GM12865 (cell line): ENCODE data around the gene MOV10L1.
"Not testable (repeated sequence)": the region's sequence is repeated elsewhere in the genome, so short reads cannot be mapped to it uniquely, and the experiment has no call there.

Experiments
- DNase-seq: peaks from one replicate; pipeline ENCODE4 v3.0.0; 2010; ENCODE audit warnings: low read depth
- H3K4me3 ChIP-seq: 2 replicates; pipeline ENCODE4 v1.5.1; 2011; ENCODE audit warnings: mild to moderate bottlenecking, low read depth, low read length, control low read depth
- TF ChIP-seq, protein P1 (sequence below): IDR thresholded peaks from 2 replicates; pipeline ENCODE4 v1.5.1; 2011; ENCODE audit warnings: low read length, control low read depth, low read depth, inconsistent platforms; ENCODE audit not compliant: insufficient read depth; ENCODE audit errors: missing control alignments

Gene MOV10L1

DNA sequence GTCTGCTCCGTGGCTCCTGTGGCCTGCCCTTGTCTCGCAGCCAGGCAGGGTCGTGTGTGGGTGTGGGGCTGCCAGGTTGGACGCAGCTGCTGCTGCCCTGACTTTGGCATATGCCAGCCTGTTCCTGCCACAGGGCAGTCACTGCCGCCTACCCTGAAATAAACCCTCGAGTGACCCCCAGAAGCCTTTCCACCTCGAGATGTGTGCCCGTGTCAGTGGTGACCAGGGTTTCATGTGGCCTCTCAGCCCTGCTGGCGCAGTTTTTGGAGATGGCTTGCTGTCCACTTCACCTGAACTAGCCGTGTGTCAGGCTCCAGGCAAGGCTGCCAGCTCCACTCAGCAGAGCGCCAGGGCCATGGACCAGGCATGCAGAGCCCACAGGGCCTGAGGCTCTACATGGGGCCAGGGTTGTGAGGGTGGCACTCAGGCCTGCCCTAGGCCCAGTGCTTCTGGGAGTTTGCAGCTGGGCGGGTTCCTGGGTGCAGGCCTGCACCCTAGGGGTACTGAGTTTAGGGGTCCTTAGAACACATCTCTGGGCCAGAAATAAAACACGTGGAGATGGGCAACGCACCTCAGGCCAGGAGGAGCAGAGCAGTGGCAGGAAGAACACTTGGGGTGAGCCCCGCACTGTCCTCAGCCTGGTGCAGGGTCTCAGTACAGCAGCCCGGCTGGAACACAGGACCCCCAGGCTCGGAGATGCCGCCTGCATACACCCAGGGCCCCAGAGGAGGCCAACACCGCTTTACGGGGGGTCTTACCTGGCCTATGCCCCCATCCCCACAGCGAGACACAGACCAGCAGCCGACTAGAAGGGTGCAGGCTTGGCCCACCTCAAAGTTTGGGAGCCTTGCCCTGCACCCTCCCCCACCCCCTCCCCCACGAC lies 71.9 kb downstream of the MOV10L1 start:
- TF ChIP-seq, protein P1, sequence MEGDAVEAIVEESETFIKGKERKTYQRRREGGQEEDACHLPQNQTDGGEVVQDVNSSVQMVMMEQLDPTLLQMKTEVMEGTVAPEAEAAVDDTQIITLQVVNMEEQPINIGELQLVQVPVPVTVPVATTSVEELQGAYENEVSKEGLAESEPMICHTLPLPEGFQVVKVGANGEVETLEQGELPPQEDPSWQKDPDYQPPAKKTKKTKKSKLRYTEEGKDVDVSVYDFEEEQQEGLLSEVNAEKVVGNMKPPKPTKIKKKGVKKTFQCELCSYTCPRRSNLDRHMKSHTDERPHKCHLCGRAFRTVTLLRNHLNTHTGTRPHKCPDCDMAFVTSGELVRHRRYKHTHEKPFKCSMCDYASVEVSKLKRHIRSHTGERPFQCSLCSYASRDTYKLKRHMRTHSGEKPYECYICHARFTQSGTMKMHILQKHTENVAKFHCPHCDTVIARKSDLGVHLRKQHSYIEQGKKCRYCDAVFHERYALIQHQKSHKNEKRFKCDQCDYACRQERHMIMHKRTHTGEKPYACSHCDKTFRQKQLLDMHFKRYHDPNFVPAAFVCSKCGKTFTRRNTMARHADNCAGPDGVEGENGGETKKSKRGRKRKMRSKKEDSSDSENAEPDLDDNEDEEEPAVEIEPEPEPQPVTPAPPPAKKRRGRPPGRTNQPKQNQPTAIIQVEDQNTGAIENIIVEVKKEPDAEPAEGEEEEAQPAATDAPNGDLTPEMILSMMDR = no peak
- no peak for DNase-seq
- H3K4me3 ChIP-seq = no peak overlapping the region

DNA sequence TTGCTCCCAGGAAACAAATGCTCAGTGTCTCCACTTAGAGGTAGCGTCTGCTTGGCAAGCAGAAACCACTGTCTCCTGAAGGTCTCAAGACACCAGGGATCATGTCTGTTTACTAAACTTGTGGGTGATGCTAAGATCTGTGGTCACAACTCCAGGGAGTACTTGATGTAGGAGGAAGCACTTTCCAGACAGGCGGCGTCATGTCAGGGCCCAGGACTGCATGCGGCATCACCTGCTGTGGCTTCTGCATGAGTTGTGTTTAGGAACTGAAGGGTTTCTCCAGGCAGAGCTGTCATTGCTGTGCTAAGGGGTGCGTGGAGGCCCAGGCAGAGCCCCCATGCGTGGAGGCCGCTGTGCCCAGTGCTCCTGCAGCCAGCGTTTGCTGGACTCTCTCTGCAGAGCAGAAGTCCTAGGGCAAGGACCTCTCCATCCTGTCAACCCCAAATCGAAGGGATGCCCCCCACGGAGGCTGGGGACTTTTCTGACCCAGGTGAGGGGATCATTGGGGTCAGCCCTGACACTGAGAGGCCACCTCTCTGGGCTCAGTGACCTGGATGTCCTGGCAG lies 72.7 kb downstream of the MOV10L1 start:
- DNase-seq = no peak
- TF ChIP-seq, protein P1 = no peak
- no peak overlapping the region for H3K4me3 ChIP-seq

DNA sequence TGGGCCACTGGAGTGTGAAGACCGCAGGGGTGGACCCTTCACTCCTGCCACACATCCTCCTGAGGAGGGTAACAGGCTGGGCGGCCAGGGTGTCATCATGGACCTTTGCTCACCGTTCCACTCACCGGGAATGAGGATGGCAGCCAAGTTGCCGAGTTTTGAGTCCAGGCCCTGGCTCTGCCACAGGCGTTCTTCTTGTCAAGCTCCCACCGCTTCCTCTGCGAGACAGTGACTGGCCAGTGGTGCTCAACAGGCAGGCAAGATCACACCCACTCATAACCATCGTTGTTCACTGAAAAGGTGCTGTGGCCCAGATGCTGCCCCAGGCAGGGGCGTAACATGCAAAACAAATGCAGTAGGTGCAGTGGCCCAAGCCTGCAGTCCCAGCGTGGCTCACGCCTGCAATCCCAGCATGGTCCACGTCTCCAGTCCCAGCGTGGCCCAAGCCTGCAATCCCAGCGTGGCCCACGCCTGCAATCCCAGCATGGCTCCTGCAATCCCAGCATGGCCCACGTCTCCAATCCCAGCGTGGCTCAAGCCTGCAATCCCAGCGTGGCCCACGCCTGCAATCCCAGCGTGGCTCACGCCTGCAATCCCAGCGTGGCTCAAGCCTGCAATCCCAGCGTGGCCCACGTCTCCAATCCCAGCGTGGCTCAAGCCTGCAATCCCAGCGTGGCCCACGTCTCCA lies 75.8 kb downstream of the MOV10L1 start:
- TF ChIP-seq, protein P1 = no peak
- no peak overlapping the region for H3K4me3 ChIP-seq
- DNase-seq = no peak

DNA sequence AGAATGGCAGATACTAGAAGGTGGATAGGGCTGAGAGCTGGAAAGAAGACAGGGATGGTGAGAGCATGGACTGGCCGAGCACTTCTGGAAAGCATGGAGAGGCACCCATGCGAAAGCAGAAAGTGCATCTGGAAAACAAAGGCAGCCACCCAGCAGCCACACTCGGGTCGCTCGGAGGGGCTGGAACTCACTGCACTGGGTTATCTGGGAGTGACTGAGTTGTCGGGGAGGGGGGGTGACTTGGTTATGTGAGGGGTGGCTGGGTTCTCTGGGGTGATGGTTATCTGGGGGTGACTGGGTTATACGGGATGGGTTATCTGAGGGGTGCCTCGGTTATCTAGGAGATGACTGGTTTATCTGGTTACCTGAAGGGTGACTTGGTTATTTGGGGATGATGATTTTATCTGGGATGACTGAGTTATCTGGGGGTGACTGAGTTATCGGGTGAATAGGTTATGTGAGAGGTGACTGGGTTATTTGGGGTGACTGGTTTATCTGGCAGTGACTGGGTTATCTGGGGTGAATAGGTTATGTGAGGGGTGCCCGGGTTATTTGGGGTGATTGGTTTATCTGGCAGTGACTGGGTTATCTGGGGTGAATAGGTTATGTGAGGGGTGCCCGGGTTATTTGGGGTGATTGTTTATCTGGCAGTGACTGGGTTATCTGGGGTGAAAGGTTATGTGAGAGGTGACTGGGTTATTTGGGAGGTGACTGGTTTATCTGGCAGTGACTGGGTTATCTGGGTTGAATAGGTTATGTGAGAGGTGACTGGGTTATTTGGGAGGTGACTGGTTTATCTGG lies 78.1 kb downstream of the MOV10L1 start:
- no peak overlapping the region for H3K4me3 ChIP-seq
- TF ChIP-seq, protein P1 = no peak
- no peak for DNase-seq

DNA sequence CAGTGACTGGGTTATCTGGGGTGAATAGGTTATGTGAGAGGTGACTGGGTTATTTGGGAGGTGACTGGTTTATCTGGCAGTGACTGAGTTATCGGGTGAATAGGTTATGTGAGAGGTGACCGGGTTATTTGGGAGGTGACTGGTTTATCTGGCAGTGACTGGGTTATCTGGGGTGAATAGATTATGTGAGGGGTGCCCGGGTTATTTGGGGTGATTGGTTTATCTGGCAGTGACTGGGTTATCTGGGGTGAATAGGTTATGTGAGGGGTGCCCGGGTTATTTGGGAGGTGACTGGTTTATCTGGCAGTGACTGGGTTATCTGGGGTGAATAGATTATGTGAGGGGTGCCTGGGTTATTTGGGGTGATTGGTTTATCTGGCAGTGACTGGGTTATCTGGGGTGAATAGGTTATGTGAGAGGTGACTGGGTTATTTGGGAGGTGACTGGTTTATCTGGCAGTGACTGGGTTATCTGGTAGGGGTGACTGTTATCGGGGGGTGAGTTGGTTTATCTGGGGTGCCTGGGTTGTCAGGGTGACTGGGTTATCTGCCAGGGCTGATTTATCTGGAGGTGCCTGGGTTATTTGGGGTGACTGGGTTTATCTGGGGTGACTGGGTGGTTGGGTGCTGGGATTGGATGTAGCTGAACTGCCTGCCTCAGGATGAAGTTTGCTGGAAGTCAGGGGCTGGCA lies 78.8 kb downstream of the MOV10L1 start:
- DNase-seq, H3K4me3 ChIP-seq: not testable (repeated sequence)

DNA sequence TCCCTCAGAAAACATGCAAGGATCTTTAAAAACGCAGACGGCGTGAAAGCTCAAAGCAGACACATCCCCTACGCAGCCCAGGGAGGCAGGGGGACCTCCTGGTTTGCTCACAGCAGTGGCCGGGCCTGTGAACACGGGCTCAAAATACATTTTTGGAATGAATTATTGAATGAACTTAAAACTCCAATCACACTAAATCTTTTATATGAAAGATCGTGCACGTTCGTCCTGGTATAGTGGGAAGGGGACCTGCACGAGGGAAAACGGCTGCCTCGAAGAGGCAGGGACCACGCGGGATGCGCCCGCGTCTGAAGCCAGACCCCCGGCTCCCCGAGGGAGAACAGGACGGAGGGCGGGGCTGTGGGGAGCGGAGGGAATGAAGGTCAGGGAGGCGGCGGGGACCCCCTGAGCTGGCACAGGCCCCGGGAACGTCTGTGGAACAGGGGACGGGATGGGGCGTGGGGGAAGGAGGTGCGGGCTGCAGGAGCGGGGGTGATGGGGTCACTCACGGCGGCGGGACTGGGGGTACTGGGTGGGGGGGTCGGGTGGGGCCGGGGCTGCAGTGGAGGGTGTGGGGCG lies 79.5 kb downstream of the MOV10L1 start:
- no peak overlapping the region for H3K4me3 ChIP-seq
- no peak for DNase-seq
- TF ChIP-seq, protein P1 = no peak
